ENCODE results near the gene SLC38A8. TPM values are rescaled to one million over a fixed set of nuclear protein-coding genes. Genes with fewer than 3 reads are reported as not detected.
A peak's percentile ranks its signal among the peaks of the same experiment; 100 is the strongest.

The SLC38A8 gene
- total and polyA plus RNA-seq, 2 experiments from 2014 or later = not detected

GRCh38 chr16:84087001-84087400 lies 44.4 kb upstream of the SLC38A8 start:
- Histone ChIP-seq H3K27me3 (no peaks in the 10 kb centered on the region), H3K4me3 (no peak overlapping the region), H3K9me3 (ENCODE audit: low read depth) (no peaks in the 10 kb centered on the region), H3K27ac (peak overlapping the region; percentile 60), H3K4me1 (ENCODE audit: low read depth) (no peaks in the 10 kb centered on the region), H3K36me3 (peaks cover 61% of the 10 kb centered on the region)
- DNase-seq (ENCODE audit: low read depth in 1 of 2, low spot score in 1 of 2) = no peak
- TF ChIP-seq, protein P1, sequence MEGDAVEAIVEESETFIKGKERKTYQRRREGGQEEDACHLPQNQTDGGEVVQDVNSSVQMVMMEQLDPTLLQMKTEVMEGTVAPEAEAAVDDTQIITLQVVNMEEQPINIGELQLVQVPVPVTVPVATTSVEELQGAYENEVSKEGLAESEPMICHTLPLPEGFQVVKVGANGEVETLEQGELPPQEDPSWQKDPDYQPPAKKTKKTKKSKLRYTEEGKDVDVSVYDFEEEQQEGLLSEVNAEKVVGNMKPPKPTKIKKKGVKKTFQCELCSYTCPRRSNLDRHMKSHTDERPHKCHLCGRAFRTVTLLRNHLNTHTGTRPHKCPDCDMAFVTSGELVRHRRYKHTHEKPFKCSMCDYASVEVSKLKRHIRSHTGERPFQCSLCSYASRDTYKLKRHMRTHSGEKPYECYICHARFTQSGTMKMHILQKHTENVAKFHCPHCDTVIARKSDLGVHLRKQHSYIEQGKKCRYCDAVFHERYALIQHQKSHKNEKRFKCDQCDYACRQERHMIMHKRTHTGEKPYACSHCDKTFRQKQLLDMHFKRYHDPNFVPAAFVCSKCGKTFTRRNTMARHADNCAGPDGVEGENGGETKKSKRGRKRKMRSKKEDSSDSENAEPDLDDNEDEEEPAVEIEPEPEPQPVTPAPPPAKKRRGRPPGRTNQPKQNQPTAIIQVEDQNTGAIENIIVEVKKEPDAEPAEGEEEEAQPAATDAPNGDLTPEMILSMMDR (IDR thresholded peaks at IDR 0.05; ENCODE audit: low read depth, low read length) = no peak

- no peaks in the 10 kb centered on the region for H3K27me3 ChIP-seq
- TF ChIP-seq, protein P1 (IDR thresholded peaks at IDR 0.05; ENCODE audit: low read depth, low read length) = no peak
- H3K27ac ChIP-seq = peak overlapping the region; percentile 60
- no peaks in the 10 kb centered on the region for H3K4me1 ChIP-seq (ENCODE audit: low read depth)
- H3K4me3 ChIP-seq = no peak overlapping the region
- H3K9me3 ChIP-seq (ENCODE audit: low read depth) = no peaks in the 10 kb centered on the region
- peak in 1 of 2 donors; percentile 17 for DNase-seq (ENCODE audit: low read depth in 1 of 2, low spot score in 1 of 2)
- H3K36me3 ChIP-seq = peaks cover 62% of the 10 kb centered on the region
Observed at GRCh38 chr16:84086341-84086740, 43.7 kb upstream of the SLC38A8 start.

DNA sequence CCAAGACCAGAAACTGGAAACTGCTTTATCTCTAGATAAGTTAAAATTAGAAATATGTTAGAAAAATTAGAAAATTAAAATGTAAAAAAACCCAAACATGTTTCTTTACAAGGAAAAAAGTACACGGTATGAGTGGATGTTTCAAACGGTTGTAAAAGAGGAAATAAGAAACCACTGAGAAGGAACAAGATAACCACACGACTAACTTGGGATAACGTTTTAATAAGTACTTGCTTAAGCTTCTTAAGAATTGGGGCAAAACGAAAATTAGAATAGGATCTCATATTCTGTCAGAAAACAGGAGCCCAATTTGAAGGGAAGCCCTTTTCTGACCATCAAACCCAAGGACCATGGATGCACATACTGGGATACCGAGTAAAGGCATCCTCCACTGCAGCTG lies 43.2 kb upstream of the SLC38A8 start:
- no peaks in the 10 kb centered on the region for H3K4me1 ChIP-seq (ENCODE audit: low read depth)
- H3K36me3 ChIP-seq = peaks cover 66% of the 10 kb centered on the region
- no peak overlapping the region for H3K27ac ChIP-seq
- H3K9me3 ChIP-seq (ENCODE audit: low read depth) = no peaks in the 10 kb centered on the region
- TF ChIP-seq, protein P1 (IDR thresholded peaks at IDR 0.05; ENCODE audit: low read depth, low read length) = no peak
- DNase-seq (ENCODE audit: low read depth in 1 of 2, low spot score in 1 of 2) = no peak
- H3K27me3 ChIP-seq = no peaks in the 10 kb centered on the region
- H3K4me3 ChIP-seq = no peak overlapping the region

DNA sequence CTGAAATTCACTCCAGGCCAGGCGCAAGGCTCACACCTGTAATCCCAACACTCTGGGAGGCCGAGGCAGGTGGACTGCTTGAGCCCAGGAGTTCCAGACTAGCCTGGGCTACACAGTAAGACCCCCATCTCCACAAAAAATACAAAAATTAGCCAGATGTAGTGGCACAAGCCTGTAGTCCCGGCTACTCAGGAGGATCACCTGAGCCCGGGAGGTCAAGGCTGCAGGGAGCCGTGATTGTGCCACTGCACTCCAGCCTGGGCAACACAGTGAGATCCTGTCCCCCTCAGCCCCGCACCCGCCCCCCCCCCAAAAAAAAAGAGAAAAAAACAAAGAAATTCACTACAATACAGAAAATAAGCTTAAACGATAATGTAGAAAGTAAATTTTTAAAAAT lies 42.7 kb upstream of the SLC38A8 start:
- no peaks in the 10 kb centered on the region for H3K27me3 ChIP-seq
- H3K36me3 ChIP-seq = peaks cover 63% of the 10 kb centered on the region
- no peaks in the 10 kb centered on the region for H3K4me1 ChIP-seq (ENCODE audit: low read depth)
- H3K27ac ChIP-seq = no peak overlapping the region
- no peak overlapping the region for H3K4me3 ChIP-seq
- DNase-seq (ENCODE audit: low read depth in 1 of 2, low spot score in 1 of 2) = no peak
- TF ChIP-seq, protein P1 (IDR thresholded peaks at IDR 0.05; ENCODE audit: low read depth, low read length) = no peak
- no peaks in the 10 kb centered on the region for H3K9me3 ChIP-seq (ENCODE audit: low read depth)

GRCh38 chr16:84084570-84085270 lies 42.1 kb upstream of the SLC38A8 start:
- Histone ChIP-seq H3K4me3 (no peak overlapping the region), H3K9me3 (ENCODE audit: low read depth) (no peaks in the 10 kb centered on the region), H3K36me3 (peaks cover 57% of the 10 kb centered on the region), H3K27me3 (no peaks in the 10 kb centered on the region), H3K4me1 (ENCODE audit: low read depth) (no peaks in the 10 kb centered on the region), H3K27ac (no peak overlapping the region)
- TF ChIP-seq, protein P1 (IDR thresholded peaks at IDR 0.05; ENCODE audit: low read depth, low read length) = peak; percentile 79
- peak; percentile 72 to 78 for DNase-seq (ENCODE audit: low read depth in 1 of 2, low spot score in 1 of 2)

Measured in cardiac muscle cell (in vitro differentiated cells and primary cell).